ENCODE data around the gene SYCE3. TPM values are rescaled to one million over a fixed set of nuclear protein-coding genes. Genes with fewer than 3 reads are reported as not detected.

Gene SYCE3
- total RNA-seq, 2 experiments from 2014 or later: not detected

DNA sequence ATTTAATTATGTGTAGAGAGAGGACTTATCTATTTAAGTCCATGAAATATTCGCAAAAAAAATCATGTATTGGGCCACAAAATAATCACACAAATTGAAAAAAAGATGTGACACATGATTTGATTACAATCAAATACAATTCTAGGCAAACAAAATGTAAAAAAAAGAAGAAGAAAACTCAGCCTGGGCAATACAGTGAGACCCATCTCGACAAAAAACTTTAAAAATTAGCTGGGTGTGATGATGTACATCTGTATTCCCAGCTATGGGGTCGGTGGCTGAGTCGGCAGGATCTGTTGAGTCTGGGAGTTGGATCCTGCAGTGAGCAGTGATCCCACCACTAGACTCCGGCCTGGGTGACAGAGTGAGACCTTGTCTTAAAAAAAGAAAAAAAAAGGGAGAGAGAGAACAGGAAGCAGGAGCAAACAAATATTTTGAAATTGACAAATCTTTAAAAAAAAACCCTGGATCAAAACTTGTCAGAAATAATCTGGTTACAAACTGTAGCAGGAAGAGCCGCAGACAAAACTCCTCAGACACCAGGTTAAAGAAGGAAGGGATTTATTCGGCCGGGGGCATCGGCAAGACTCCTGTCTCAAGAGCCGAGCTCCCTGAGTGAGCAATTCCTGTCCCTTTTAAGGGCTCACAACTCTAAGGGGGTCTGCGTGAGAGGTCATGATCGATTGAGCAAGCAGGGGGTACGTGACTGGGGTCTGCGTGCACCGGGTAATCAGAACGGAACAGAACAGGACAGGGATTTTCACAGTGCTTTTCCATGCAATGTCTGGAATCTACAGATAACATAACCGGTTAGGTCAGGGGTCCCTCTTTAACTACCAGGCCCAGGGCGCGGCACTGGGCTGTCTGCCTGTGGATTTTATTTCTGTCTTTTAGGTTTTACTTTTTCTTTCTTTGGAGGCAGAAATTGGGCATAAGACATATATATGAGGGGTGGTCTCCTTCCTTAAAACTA, 29.6 kb downstream of the SYCE3 start:
- Mint-ChIP-seq H3K9me3 (no peaks in the 10 kb centered on the region), H3K4me3 (peak overlapping the region; percentile 89), H3K27ac (peak overlapping the region; percentile 87), H3K36me3 (ENCODE audit: low read depth) (peaks cover 9% of the 10 kb centered on the region), H3K4me1 (ENCODE audit: low read depth) (peaks cover 29% of the 10 kb centered on the region), H3K27me3 (no peaks in the 10 kb centered on the region)
- CTCF ChIA-PET: interaction anchor here (1.4 to 3.3 kb wide), 2 partner anchors 8 to 12 kb away, joined by 6 to 19 read pairs; partner anchors contain the start of genes KLHDC7B and SCO2
- intact Hi-C loops (cut with micrococcal nuclease): no loop called here
- DNase-seq (no peak), ATAC-seq (no peak)
- POLR2A ChIA-PET: interaction anchor here (0.9 to 2.9 kb wide), 6 partner anchors 7 to 88 kb away, joined by 3 to 20 read pairs (median 6); partner anchors contain the start of gene KLHDC7B
- TF ChIP-seq, protein P1, sequence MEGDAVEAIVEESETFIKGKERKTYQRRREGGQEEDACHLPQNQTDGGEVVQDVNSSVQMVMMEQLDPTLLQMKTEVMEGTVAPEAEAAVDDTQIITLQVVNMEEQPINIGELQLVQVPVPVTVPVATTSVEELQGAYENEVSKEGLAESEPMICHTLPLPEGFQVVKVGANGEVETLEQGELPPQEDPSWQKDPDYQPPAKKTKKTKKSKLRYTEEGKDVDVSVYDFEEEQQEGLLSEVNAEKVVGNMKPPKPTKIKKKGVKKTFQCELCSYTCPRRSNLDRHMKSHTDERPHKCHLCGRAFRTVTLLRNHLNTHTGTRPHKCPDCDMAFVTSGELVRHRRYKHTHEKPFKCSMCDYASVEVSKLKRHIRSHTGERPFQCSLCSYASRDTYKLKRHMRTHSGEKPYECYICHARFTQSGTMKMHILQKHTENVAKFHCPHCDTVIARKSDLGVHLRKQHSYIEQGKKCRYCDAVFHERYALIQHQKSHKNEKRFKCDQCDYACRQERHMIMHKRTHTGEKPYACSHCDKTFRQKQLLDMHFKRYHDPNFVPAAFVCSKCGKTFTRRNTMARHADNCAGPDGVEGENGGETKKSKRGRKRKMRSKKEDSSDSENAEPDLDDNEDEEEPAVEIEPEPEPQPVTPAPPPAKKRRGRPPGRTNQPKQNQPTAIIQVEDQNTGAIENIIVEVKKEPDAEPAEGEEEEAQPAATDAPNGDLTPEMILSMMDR (IDR thresholded peaks at IDR 0.05): no peak

DNA sequence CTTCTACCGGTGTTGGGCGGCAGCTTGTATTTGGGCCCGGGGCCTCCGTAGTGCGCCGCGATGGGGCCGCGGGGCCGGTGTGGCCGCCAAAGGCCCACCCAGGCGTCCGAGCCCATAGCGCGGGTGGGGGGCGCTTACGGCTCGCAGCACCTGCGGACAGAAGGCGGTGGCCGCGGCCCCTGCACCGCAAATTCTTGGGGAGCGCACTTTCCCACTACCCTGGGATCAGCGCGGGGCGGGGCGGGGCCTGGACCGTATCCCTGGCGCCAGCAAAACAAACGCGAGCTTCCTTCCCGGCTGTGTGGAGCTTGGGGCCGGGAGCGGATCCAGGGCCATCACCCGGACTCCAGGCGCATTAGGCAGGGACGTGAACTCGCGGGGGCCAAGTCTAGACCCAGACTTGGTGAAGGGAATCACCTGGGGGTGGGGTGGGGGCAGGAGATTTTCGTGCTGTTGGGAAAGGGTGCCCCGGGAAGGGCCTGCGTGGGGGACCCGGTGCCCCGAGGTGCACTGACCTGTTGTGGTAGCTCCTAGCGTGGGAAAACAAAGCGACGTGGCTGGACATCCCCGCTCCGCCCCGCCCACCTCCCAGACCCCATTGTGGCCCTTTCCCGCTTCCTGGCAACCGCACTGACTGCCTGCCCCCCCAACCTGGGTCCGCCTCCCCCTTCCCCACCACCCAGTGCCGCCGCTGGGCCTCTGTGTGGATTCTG, 30.6 kb downstream of the SYCE3 start:
- Mint-ChIP-seq H3K27ac (peak overlapping the region; percentile 98), H3K36me3 (ENCODE audit: low read depth) (peaks cover 18% of the 10 kb centered on the region), H3K27me3 (no peaks in the 10 kb centered on the region), H3K9me3 (no peaks in the 10 kb centered on the region), H3K4me3 (peak overlapping the region; percentile 89), H3K4me1 (ENCODE audit: low read depth) (peaks cover 32% of the 10 kb centered on the region)
- ChIA-PET CTCF (interaction anchor here (1.3 to 1.7 kb wide), 3 partner anchors 13 to 89 kb away, joined by 6 to 7 read pairs (median 6); partner anchors contain the start of gene KLHDC7B), POLR2A (interaction anchor here (0.9 to 2.9 kb wide), 11 partner anchors 8 to 90 kb away, joined by 3 to 20 read pairs (median 5); partner anchors contain the start of genes KLHDC7B, LMF2 and NCAPH2)
- no peak for ATAC-seq
- TF ChIP-seq, protein P1 (IDR thresholded peaks at IDR 0.05): no peak
- intact Hi-C loops (cut with micrococcal nuclease): no loop called here
- DNase-seq: no peak

DNA sequence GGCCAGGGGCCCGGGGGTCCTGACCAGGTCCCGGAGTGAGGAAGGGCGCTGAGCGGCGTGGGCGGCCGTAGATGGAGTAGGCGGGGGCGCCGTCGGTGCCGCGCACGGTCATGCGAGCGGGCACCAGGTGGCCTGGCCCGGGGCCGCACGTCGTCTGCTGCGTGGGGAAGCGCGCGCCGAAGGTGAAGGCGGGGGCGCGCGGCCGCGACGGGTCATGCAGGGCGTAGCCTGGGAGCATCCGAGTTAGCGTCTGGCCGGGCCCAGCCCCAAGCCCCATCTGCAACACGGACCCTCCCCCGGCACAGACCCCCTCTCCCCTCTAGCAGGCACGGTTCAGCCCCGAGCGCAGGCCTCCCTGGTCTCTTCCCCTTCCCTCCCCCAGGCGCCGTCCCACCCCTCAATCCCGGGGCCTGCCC, 31.2 kb downstream of the SYCE3 start:
- Mint-ChIP-seq H3K27ac (peak overlapping the region; percentile 98), H3K36me3 (ENCODE audit: low read depth) (peaks cover 20% of the 10 kb centered on the region), H3K4me1 (ENCODE audit: low read depth) (peaks cover 36% of the 10 kb centered on the region), H3K4me3 (peak overlapping the region; percentile 89), H3K27me3 (no peaks in the 10 kb centered on the region), H3K9me3 (no peaks in the 10 kb centered on the region)
- ChIA-PET CTCF (interaction anchor here (1.3 to 1.7 kb wide), 2 partner anchors 16 to 90 kb away, joined by 6 to 7 read pairs; no protein-coding TSS in a partner anchor), POLR2A (interaction anchor here (0.9 to 2.9 kb wide), 11 partner anchors 9 to 90 kb away, joined by 3 to 20 read pairs (median 5); partner anchors contain the start of genes KLHDC7B, LMF2 and NCAPH2)
- intact Hi-C loops (cut with micrococcal nuclease): no loop called here
- TF ChIP-seq, protein P1 (IDR thresholded peaks at IDR 0.05): no peak
- ATAC-seq (peak; percentile 38), DNase-seq (peak; percentile 85)

DNA sequence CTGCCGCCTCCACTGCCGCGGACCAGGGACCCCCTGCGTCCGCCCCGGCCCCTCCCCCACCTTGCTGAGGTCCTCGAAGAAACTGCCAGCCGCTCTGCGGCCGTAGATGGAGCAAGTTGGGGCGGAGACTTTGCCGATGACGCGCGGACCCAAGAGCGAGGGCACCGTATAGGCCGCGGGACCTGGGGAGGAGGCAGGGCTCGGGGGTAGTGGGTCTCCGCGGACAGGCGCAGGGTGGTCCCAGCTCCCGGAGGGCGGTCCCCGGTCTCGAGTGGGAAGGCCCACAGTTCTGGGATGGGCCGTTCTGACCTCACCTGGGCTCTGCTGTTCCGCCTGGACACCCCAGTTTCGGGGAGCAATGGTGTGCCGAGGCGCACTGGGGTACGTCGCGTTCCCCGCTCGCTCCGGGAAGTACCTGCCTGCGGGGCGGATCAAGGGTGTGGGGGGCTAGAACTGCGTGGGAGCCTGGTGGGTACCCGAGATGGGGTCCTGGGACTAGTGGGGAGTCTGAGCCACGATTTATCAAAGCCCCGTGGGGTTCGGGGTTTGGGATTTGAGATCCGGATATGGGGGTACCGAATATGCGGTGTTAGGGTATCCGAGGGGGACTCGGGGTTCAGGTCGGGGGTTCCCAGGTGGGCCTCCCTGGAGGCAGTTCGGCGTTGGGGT, 31.7 kb downstream of the SYCE3 start:
- intact Hi-C loops (cut with micrococcal nuclease): no loop called here
- Mint-ChIP-seq H3K4me3 (peak overlapping the region; percentile 89), H3K4me1 (ENCODE audit: low read depth) (peaks cover 36% of the 10 kb centered on the region), H3K27me3 (no peaks in the 10 kb centered on the region), H3K27ac (peak overlapping the region; percentile 98), H3K9me3 (no peaks in the 10 kb centered on the region), H3K36me3 (ENCODE audit: low read depth) (peaks cover 20% of the 10 kb centered on the region)
- ChIA-PET POLR2A (interaction anchor here (0.6 to 2.9 kb wide), 10 partner anchors 9 to 91 kb away, joined by 3 to 20 read pairs (median 6); partner anchors contain the start of genes KLHDC7B, LMF2 and NCAPH2), CTCF (interaction anchor here (1.3 to 1.7 kb wide), 2 partner anchors 17 to 90 kb away, joined by 6 to 7 read pairs; no protein-coding TSS in a partner anchor)
- peak; percentile 93 for DNase-seq
- peak; percentile 51 for ATAC-seq
- TF ChIP-seq, protein P1 (IDR thresholded peaks at IDR 0.05): no peak
